Naive thymus-derived CD4-positive, alpha-beta T cell (primary cell): Measurements from ENCODE around the gene ZNF106. TPM values are rescaled to one million over a fixed set of nuclear protein-coding genes. Genes with fewer than 3 reads are reported as not detected.

Experiments
- ATAC-seq: fragments of 150-1000 bp; cut with Tn5 transposase; 2 replicates; pipeline ENCODE4 v1.10.0; 2021; ENCODE audit warnings: mild to moderate bottlenecking, moderate library complexity
- CTCF ChIA-PET: fragments of 350-600 bp; sonication (Branson Sonifier 250); formaldehyde crosslinking; loops from one replicate; lab custom pipeline; 2021; ENCODE audit warnings: antibody characterized with exemption; lab: Charles Lee
- POLR2A ChIA-PET: fragments of 350-600 bp; sonication (Branson Sonifier 250); formaldehyde crosslinking; loops from one replicate; lab custom pipeline; 2021; ENCODE audit warnings: antibody characterized with exemption, inconsistent platforms; lab: Charles Lee
- DNase-seq, 9 donors: peaks; one replicate each; pipeline versions ENCODE4 v3.0.0 to v3.0.0-alpha.2; 2020 to 2022; ENCODE audit warnings: mixed read lengths in 1 of 9
- H3K27ac ChIP-seq: one replicate; pipeline ENCODE4 v1.7.0; 2013; ENCODE audit warnings: mild to moderate bottlenecking, low read depth, low read length, moderate library complexity
- H3K27me3 ChIP-seq, 2 donors: one replicate each; pipeline ENCODE4 v1.7.0; 2013; ENCODE audit warnings: low read length in 2 of 2, mild to moderate bottlenecking in 2 of 2, moderate library complexity in 2 of 2; ENCODE audit not compliant: control insufficient read depth in 2 of 2, insufficient read depth in 2 of 2
- H3K36me3 ChIP-seq, 3 experiments: 1 replicate in 2 of 3; 2 replicates in 1 of 3; pipeline ENCODE4 v1.7.0; 2013; ENCODE audit warnings: low read length in 3 of 3, mild to moderate bottlenecking in 3 of 3, moderate library complexity in 1 of 3; ENCODE audit not compliant: insufficient read depth in 3 of 3, control insufficient read depth in 2 of 3
- H3K4me1 ChIP-seq, 2 donors: one replicate each; pipeline ENCODE4 v1.7.0; 2013; ENCODE audit warnings: low read length in 2 of 2, mild to moderate bottlenecking in 2 of 2, moderate library complexity in 1 of 2; ENCODE audit not compliant: control insufficient read depth in 2 of 2, insufficient read depth in 2 of 2
- H3K4me3 ChIP-seq: 2 replicates; pipeline ENCODE4 v1.7.0; 2013; ENCODE audit warnings: mild to moderate bottlenecking, low read length
- H3K9me3 ChIP-seq, 3 experiments: 1 replicate in 2 of 3; 2 replicates in 1 of 3; pipeline ENCODE4 v1.7.0; 2013; ENCODE audit warnings: low read length in 3 of 3; ENCODE audit not compliant: control insufficient read depth in 2 of 3
- H3K27ac Mint-ChIP-seq, 9 donors: one replicate each; pipeline ENCODE4 v1.8.0; 2020 to 2022; ENCODE audit warnings: mixed read lengths in 9 of 9, mild to moderate bottlenecking in 8 of 9, moderate library complexity in 5 of 9, inconsistent platforms in 2 of 9
- H3K27me3 Mint-ChIP-seq, 5 donors: one replicate each; pipeline ENCODE4 v1.8.0; 2021 to 2022; ENCODE audit warnings: mixed read lengths in 5 of 5, mild to moderate bottlenecking in 1 of 5
- H3K36me3 Mint-ChIP-seq, 5 donors: one replicate each; pipeline ENCODE4 v1.8.0; 2020 to 2022; ENCODE audit warnings: mixed read lengths in 5 of 5, mild to moderate bottlenecking in 3 of 5, inconsistent platforms in 1 of 5
- H3K4me1 Mint-ChIP-seq, 7 donors: one replicate each; pipeline ENCODE4 v1.8.0; 2020 to 2022; ENCODE audit warnings: mixed read lengths in 7 of 7, mild to moderate bottlenecking in 3 of 7, inconsistent platforms in 1 of 7
- H3K4me3 Mint-ChIP-seq, 10 donors: one replicate each; pipeline ENCODE4 v1.8.0; 2020 to 2022; ENCODE audit warnings: mild to moderate bottlenecking in 10 of 10, mixed read lengths in 10 of 10, moderate library complexity in 6 of 10, inconsistent platforms in 2 of 10
- H3K9me3 Mint-ChIP-seq, 11 donors: one replicate each; pipeline ENCODE4 v1.8.0; 2020 to 2022; ENCODE audit warnings: mixed read lengths in 11 of 11, mild to moderate bottlenecking in 4 of 11, inconsistent platforms in 1 of 11, moderate library complexity in 1 of 11
- intact Hi-C, 2 donors: fragments of 100-400 bp; cut with micrococcal nuclease; formaldehyde crosslinking; loops; one replicate each; pipeline ENCODE4 v1.15.1; 2023
- polyA plus RNA-seq, 2 donors: library from polyadenylated mRNA; unstranded; fragments of 300-500 nt; fragmentation: Illumina TruSeq; gene quantifications; one replicate each; pipeline ENCODE4 v1.2.3, GENCODE V29; 2021
- total RNA-seq, 6 experiments: library from RNA in 5 of 6; stranded (reverse) in 5 of 6; gene quantifications; 1 replicate in 5 of 6; 2 replicates in 1 of 6; pipeline ENCODE4 v1.2.3 and lab custom pipeline; 2021 to 2026

The ZNF106 gene
- total and polyA plus RNA-seq, 7 experiments from 2014 or later, result 32.4 to 54.3 (median 43.2) TPM

DNA sequence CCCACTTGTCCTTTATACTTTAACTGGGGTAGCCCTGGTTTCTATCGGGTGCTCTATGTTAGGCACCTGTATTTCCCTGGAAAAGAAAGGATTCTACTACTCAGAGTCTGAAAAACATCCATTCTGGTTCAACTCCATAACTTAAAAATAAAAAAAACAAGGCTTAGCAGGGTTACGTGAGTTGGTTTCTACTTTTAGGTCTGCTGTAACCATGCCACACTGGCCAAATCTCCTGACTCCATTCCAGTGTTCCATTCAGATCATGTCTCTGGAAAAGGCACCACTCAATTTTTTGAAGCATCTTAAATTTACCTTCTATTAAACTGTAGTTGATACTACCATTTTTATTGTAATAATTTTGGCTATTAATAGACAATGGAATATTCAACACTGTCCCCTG is 69.6 kb downstream of the ZNF106 start:
- Mint-ChIP-seq H3K27me3 (no peaks in the 10 kb centered on the region), H3K27ac (no peak overlapping the region), H3K4me3 (no peak overlapping the region), H3K4me1 (no peaks in the 10 kb centered on the region), H3K36me3 (peaks cover 20 to 49% (median 29%) of the 10 kb centered on the region in 5 donors), H3K9me3 (no peaks in the 10 kb centered on the region)
- no peak overlapping the region for H3K27ac ChIP-seq
- DNase-seq, result no peak
- intact Hi-C loops, result no loop called here
- no peaks in the 10 kb centered on the region for H3K9me3 ChIP-seq
- H3K4me1 ChIP-seq, result no peaks in the 10 kb centered on the region
- no peak for ATAC-seq
- no peak overlapping the region for H3K4me3 ChIP-seq
- POLR2A ChIA-PET, result no interaction called here
- H3K36me3 ChIP-seq, result peaks cover 14 to 80% (median 16%) of the 10 kb centered on the region in 3 experiments
- CTCF ChIA-PET, result no interaction called here
- H3K27me3 ChIP-seq, result no peaks in the 10 kb centered on the region

GRCh38 chr15:42419369-42419768 is 71.6 kb downstream of the ZNF106 start:
- Histone ChIP-seq H3K27me3 (no peaks in the 10 kb centered on the region), H3K4me3 (no peak overlapping the region), H3K36me3 (peaks cover 9 to 78% (median 19%) of the 10 kb centered on the region in 3 experiments), H3K9me3 (no peaks in the 10 kb centered on the region), H3K27ac (no peak overlapping the region), H3K4me1 (no peaks in the 10 kb centered on the region)
- no peaks in the 10 kb centered on the region for H3K27me3 Mint-ChIP-seq
- no peak overlapping the region for H3K27ac Mint-ChIP-seq
- intact Hi-C loops, result no loop called here
- ChIA-PET CTCF (no interaction called here), POLR2A (no interaction called here)
- no peaks in the 10 kb centered on the region for H3K9me3 Mint-ChIP-seq
- DNase-seq, result no peak
- H3K36me3 Mint-ChIP-seq, result peaks cover 13 to 41% (median 24%) of the 10 kb centered on the region in 5 donors
- H3K4me1 Mint-ChIP-seq, result no peaks in the 10 kb centered on the region
- H3K4me3 Mint-ChIP-seq, result no peak overlapping the region
- no peak for ATAC-seq

DNA sequence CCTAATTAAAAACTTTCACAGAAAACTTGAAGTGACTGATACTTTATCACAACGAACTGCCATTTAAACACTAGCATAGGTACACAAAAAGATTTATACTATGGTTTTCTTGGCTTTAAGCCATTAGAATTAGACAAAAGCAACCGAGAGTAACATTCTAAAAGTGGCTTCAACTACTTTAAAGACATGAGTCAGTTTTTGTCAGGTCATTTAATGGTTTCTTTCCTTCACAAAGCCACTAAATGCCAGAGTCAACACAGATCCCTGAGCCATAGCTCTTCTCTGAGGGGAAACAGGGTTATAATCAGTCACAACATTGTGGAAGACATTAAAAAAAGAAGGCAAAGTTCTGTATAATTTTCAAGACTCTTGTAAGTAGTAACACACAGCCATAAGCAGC is 77.0 kb downstream of the ZNF106 start:
- peaks cover 4 to 50% (median 19%) of the 10 kb centered on the region in 3 experiments for H3K36me3 ChIP-seq
- intact Hi-C loops, result no loop called here
- DNase-seq (no peak), ATAC-seq (no peak)
- Mint-ChIP-seq H3K9me3 (no peaks in the 10 kb centered on the region), H3K36me3 (peaks cover 0 to 31% (median 15%) of the 10 kb centered on the region in 5 donors), H3K4me1 (no peaks in the 10 kb centered on the region), H3K27me3 (no peaks in the 10 kb centered on the region), H3K4me3 (no peak overlapping the region), H3K27ac (no peak overlapping the region)
- H3K27ac ChIP-seq, result no peak overlapping the region
- H3K4me1 ChIP-seq, result no peaks in the 10 kb centered on the region
- H3K27me3 ChIP-seq, result no peaks in the 10 kb centered on the region
- ChIA-PET CTCF (no interaction called here), POLR2A (no interaction called here)
- no peak overlapping the region for H3K4me3 ChIP-seq
- no peaks in the 10 kb centered on the region for H3K9me3 ChIP-seq

GRCh38 chr15:42411884-42412283 is 79.1 kb downstream of the ZNF106 start:
- no peaks in the 10 kb centered on the region for H3K4me1 Mint-ChIP-seq
- intact Hi-C loops, result no loop called here
- no peak overlapping the region for H3K4me3 Mint-ChIP-seq
- Histone ChIP-seq H3K27ac (no peak overlapping the region), H3K4me3 (no peak overlapping the region), H3K9me3 (no peaks in the 10 kb centered on the region), H3K36me3 (peaks cover 4 to 40% (median 9%) of the 10 kb centered on the region in 3 experiments), H3K27me3 (no peaks in the 10 kb centered on the region), H3K4me1 (no peaks in the 10 kb centered on the region)
- ChIA-PET POLR2A (no interaction called here), CTCF (interaction anchor here (0.7 kb wide), 1 partner anchor 16 kb away, joined by 3 read pairs; no protein-coding TSS in a partner anchor)
- DNase-seq, result no peak
- no peak overlapping the region for H3K27ac Mint-ChIP-seq
- H3K9me3 Mint-ChIP-seq, result peaks cover 0 to 2% (median 0%) of the 10 kb centered on the region in 11 donors
- no peak for ATAC-seq
- peaks cover 0 to 23% (median 4%) of the 10 kb centered on the region in 5 donors for H3K36me3 Mint-ChIP-seq
- no peaks in the 10 kb centered on the region for H3K27me3 Mint-ChIP-seq

- peaks cover 0 to 3% (median 0%) of the 10 kb centered on the region in 11 donors for H3K9me3 Mint-ChIP-seq
- intact Hi-C loops, result no loop called here
- H3K27ac Mint-ChIP-seq, result no peak overlapping the region
- Histone ChIP-seq H3K4me3 (no peak overlapping the region), H3K27me3 (no peaks in the 10 kb centered on the region), H3K4me1 (no peaks in the 10 kb centered on the region), H3K9me3 (no peaks in the 10 kb centered on the region), H3K27ac (no peak overlapping the region), H3K36me3 (peaks cover 0 to 16% (median 4%) of the 10 kb centered on the region in 3 experiments)
- peaks cover 0 to 25% (median 3%) of the 10 kb centered on the region in 5 donors for H3K36me3 Mint-ChIP-seq
- ChIA-PET POLR2A (interaction anchor here (0.6 kb wide), 1 partner anchor 142 kb away, joined by 3 read pairs; no protein-coding TSS in a partner anchor), CTCF (interaction anchor here (0.6 kb wide), 1 partner anchor 72 kb away, joined by 3 read pairs; no protein-coding TSS in a partner anchor)
- no peaks in the 10 kb centered on the region for H3K4me1 Mint-ChIP-seq
- DNase-seq, result no peak
- no peak for ATAC-seq
- no peak overlapping the region for H3K4me3 Mint-ChIP-seq
- no peaks in the 10 kb centered on the region for H3K27me3 Mint-ChIP-seq
Observed at GRCh38 chr15:42409011-42409410, 81.9 kb downstream of the ZNF106 start.

DNA sequence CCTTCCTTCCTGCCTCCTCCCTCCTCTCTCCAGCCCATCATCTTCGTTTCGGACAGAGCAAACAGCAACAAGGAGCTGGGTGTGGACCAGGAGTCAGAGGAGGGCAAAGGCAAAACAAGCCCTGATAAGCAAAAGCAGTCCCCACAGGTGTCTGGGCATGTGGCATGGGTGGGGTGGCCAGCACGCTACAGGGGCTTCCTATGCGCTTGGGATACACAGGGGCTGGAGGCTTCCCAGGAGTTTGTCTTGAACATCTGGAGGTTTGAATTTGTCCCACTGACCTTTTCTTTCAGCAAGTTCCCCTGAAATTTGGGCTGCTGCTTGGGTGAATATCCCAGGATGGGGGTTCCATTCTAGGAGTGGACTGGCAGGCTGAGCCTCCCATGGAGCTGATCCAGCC is 82.8 kb downstream of the ZNF106 start:
- CTCF ChIA-PET, result no interaction called here
- Histone ChIP-seq H3K4me3 (no peak overlapping the region), H3K9me3 (no peaks in the 10 kb centered on the region), H3K27ac (no peak overlapping the region), H3K36me3 (peaks cover 0 to 20% (median 4%) of the 10 kb centered on the region in 3 experiments), H3K4me1 (no peaks in the 10 kb centered on the region), H3K27me3 (no peaks in the 10 kb centered on the region)
- peak overlapping the region in 2 of 9 donors; percentile 10 to 73 for H3K27ac Mint-ChIP-seq
- no peaks in the 10 kb centered on the region for H3K27me3 Mint-ChIP-seq
- no peak for DNase-seq
- no peak for ATAC-seq
- peaks cover 0 to 31% (median 3%) of the 10 kb centered on the region in 5 donors for H3K36me3 Mint-ChIP-seq
- H3K4me3 Mint-ChIP-seq, result no peak overlapping the region
- intact Hi-C loops, result no loop called here
- POLR2A ChIA-PET, result no interaction called here
- H3K9me3 Mint-ChIP-seq, result peaks cover 0 to 3% (median 0%) of the 10 kb centered on the region in 11 donors
- H3K4me1 Mint-ChIP-seq, result peaks cover 0 to 1% (median 0%) of the 10 kb centered on the region in 7 donors
